ENCODE data around the gene KCNQ2.

KCNQ2 gene

DNA sequence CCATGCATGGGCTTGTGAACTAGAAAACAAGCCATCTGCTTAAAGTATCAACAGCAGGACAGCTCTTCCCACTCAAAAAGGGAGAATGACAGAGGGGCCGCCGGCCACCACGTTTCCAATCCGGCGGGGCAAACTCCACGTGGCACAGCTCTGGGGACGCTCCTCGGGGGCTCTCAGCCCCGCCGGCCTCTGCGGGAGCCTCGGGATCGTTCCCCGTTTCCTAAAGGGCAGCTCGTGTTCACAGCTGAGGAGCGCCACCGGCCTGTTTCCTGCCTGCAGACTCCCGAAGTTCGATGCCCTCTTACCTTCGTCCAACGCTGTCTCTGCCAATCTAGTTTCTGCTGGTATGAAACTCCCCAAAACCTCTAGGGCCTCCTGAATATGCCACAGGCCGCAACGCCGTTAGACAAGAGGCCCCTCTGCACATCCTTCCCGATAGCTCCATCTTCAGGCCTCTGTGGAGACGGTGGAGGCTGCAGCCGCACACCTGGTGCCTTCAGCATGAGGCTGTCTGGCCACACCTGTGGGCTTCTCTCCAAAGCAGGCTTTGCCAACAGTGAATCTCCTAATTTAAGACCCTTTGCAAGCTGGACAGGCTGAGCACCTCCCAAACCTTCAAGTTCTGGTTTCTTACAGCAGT lies 46.5 kb downstream of the KCNQ2 start:
- DNase-seq (ENCODE audit: low read depth, low spot score) = no peak
- Histone ChIP-seq H3K36me3 (ENCODE audit: control insufficient read depth, insufficient read depth, low read length) (peaks cover 2% of the 10 kb centered on the region; the same call in 1 of the 2 replicates), H3K9me3 (ENCODE audit: control insufficient read depth, insufficient read depth, low read length) (no peaks in the 10 kb centered on the region), H3K27me3 (ENCODE audit: control insufficient read depth, insufficient read depth, low read length) (no peaks in the 10 kb centered on the region), H3K4me1 (ENCODE audit: control insufficient read depth, insufficient read depth, low read length) (peaks cover 1% of the 10 kb centered on the region; the same call in 1 of the 2 replicates), H3K27ac (ENCODE audit: low read length) (no peak overlapping the region), H3K4me3 (ENCODE audit: low read length) (no peak overlapping the region)
- no CpG with 5 or more reads among the region's 27 CpGs for WGBS (ENCODE audit: insufficient coverage, insufficient read length)

DNA sequence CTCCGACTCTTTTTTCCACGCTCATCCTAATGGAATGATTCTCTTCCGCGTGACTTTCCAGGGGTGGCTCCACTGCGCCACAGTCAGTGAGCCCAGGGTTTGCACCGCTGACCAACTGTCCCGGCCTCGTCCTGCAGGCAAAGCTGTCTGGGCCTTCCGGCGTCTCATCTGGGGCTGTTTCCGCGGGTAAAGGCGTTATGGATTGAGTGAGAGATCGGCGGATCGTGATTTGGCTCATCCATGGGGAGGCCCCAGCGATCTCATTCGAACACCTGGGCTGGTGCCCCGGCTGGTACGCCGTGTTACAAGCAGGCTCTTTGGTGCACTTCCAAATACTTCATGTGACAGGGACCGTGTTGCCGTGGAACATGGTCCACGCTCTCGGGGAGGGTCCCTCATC lies 47.8 kb downstream of the KCNQ2 start:
- Histone ChIP-seq H3K27me3 (ENCODE audit: control insufficient read depth, insufficient read depth, low read length) (no peaks in the 10 kb centered on the region), H3K36me3 (ENCODE audit: control insufficient read depth, insufficient read depth, low read length) (peaks cover 2% of the 10 kb centered on the region; the same call in 1 of the 2 replicates), H3K4me1 (ENCODE audit: control insufficient read depth, insufficient read depth, low read length) (peaks cover 1% of the 10 kb centered on the region; the same call in 1 of the 2 replicates), H3K9me3 (ENCODE audit: control insufficient read depth, insufficient read depth, low read length) (no peaks in the 10 kb centered on the region), H3K4me3 (ENCODE audit: low read length) (no peak overlapping the region), H3K27ac (ENCODE audit: low read length) (no peak overlapping the region)
- no peak for DNase-seq (ENCODE audit: low read depth, low spot score)
- no CpG with 5 or more reads among the region's 25 CpGs for WGBS (ENCODE audit: insufficient coverage, insufficient read length)

DNA sequence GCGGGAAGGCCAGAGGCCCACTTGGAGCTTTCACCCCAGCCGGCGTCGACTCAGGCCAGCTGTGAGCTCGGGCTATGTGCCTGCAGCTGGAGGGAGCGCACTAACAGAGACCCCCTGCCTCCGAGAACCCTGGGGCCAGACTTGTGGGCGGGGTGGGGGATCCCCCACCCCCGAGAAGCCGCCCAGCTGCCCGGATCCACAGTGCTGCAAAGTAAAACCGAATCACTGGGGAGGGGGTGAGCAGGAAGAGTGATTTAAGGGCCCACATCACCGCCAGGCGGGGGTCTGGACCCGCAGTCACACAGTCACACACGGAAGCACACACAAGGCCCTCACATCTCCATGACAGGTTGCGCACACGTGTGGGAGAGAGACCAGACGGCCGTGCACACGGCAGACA lies 48.7 kb downstream of the KCNQ2 start:
- DNase-seq (ENCODE audit: low read depth, low spot score) = no peak
- no peak overlapping the region for H3K4me3 ChIP-seq (ENCODE audit: low read length)
- H3K27ac ChIP-seq (ENCODE audit: low read length) = no peak overlapping the region
- no peaks in the 10 kb centered on the region for H3K9me3 ChIP-seq (ENCODE audit: control insufficient read depth, insufficient read depth, low read length)
- no CpG with 5 or more reads among the region's 21 CpGs for WGBS (ENCODE audit: insufficient coverage, insufficient read length)
- H3K4me1 ChIP-seq (ENCODE audit: control insufficient read depth, insufficient read depth, low read length) = peaks cover 1% of the 10 kb centered on the region; the same call in 1 of the 2 replicates
- H3K36me3 ChIP-seq (ENCODE audit: control insufficient read depth, insufficient read depth, low read length) = peaks cover 2% of the 10 kb centered on the region; the same call in 1 of the 2 replicates
- H3K27me3 ChIP-seq (ENCODE audit: control insufficient read depth, insufficient read depth, low read length) = no peaks in the 10 kb centered on the region

DNA sequence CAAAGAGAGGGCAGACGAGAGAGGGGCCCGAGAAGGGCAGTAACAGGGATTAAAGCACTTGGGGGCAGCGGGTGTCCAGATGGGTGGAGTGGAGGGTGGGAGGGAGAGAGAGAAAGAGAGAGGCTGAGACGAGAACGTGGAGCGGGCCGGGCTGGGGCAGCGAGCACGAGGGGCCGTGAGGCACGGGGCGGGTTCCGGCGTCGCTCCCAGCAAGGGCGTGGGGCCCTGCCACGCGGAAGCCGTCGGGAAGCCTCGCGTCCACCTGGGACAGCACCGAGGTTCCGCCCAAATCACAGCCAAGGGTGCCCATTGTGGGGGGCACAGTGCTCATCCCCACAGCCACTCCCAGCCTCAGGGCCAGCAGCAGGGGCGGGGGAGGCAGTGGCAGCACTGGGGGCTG lies 49.8 kb downstream of the KCNQ2 start:
- Histone ChIP-seq H3K4me3 (ENCODE audit: low read length) (no peak overlapping the region; the same call in 1 of the 2 replicates), H3K4me1 (ENCODE audit: control insufficient read depth, insufficient read depth, low read length) (no peaks in the 10 kb centered on the region; the same call in 1 of the 2 replicates), H3K36me3 (ENCODE audit: control insufficient read depth, insufficient read depth, low read length) (peaks cover 2% of the 10 kb centered on the region; the same call in 1 of the 2 replicates), H3K9me3 (ENCODE audit: control insufficient read depth, insufficient read depth, low read length) (no peaks in the 10 kb centered on the region), H3K27me3 (ENCODE audit: control insufficient read depth, insufficient read depth, low read length) (no peaks in the 10 kb centered on the region), H3K27ac (ENCODE audit: low read length) (no peak overlapping the region)
- no CpG with 5 or more reads among the region's 25 CpGs for WGBS (ENCODE audit: insufficient coverage, insufficient read length)
- no peak for DNase-seq (ENCODE audit: low read depth, low spot score)

DNA sequence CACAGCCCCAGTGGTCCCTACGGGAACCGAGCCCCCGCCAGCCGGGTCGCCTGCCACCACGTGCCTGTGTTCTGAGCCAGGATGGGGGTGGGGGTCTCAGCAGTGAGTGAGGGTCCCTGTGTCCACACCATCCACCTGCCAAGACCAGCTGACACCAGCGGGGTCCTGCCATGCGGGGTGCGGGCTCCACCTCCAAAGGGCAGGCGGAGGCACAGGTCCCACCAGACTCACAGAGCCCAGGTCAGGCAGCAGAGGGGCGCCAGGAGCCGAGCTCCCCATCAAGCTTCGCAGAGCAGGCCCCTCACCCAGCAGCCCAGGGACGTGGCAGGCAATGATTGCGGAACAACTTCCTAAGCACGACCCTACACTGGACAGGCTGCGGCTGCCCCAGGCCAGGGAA lies 50.5 kb downstream of the KCNQ2 start:
- Histone ChIP-seq H3K4me1 (ENCODE audit: control insufficient read depth, insufficient read depth, low read length) (peaks cover 1% of the 10 kb centered on the region), H3K27ac (ENCODE audit: low read length) (no peak overlapping the region), H3K4me3 (ENCODE audit: low read length) (no peak overlapping the region), H3K27me3 (ENCODE audit: control insufficient read depth, insufficient read depth, low read length) (no peaks in the 10 kb centered on the region), H3K36me3 (ENCODE audit: control insufficient read depth, insufficient read depth, low read length) (peaks cover 2% of the 10 kb centered on the region; the same call in 1 of the 2 replicates), H3K9me3 (ENCODE audit: control insufficient read depth, insufficient read depth, low read length) (no peaks in the 10 kb centered on the region)
- no peak for DNase-seq (ENCODE audit: low read depth, low spot score)
- no CpG with 5 or more reads among the region's 17 CpGs for WGBS (ENCODE audit: insufficient coverage, insufficient read length)

DNA sequence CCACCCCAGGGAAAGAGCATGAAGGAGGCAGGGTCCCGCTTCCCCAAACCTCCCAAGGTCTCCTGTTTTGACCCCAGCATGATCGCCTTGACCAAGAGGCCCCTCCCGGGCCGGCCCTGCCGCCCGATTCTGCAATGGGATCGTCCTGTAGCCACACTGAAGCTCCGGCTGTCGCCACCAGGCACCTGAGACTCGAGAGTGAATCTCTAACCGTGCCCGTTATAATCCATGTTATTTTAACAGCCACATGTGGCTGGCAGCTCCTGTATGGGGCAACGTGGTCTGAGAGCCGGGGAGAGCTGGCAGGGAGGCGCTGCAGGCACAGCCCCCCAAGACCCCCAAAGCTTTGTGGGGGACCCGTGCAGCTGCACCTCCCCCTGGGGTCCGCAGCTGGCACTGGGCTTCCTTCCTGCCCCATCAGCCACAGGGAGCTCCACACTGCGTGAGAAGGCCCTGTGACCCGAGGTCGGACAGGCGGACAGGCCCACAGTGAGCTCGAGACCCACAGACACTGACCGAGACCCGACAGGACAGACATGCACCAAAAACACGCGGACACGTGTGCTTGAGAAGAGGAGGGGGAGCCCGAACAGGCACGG lies 51.3 kb downstream of the KCNQ2 start:
- DNase-seq (ENCODE audit: low read depth, low spot score) = no peak
- H3K4me1 ChIP-seq (ENCODE audit: control insufficient read depth, insufficient read depth, low read length) = peaks cover 2% of the 10 kb centered on the region
- H3K9me3 ChIP-seq (ENCODE audit: control insufficient read depth, insufficient read depth, low read length) = no peaks in the 10 kb centered on the region
- H3K27ac ChIP-seq (ENCODE audit: low read length) = no peak overlapping the region
- no CpG with 5 or more reads among the region's 29 CpGs for WGBS (ENCODE audit: insufficient coverage, insufficient read length)
- H3K4me3 ChIP-seq (ENCODE audit: low read length) = no peak overlapping the region
- H3K36me3 ChIP-seq (ENCODE audit: control insufficient read depth, insufficient read depth, low read length) = peaks cover 2% of the 10 kb centered on the region; the same call in 1 of the 2 replicates
- H3K27me3 ChIP-seq (ENCODE audit: control insufficient read depth, insufficient read depth, low read length) = no peaks in the 10 kb centered on the region

DNA sequence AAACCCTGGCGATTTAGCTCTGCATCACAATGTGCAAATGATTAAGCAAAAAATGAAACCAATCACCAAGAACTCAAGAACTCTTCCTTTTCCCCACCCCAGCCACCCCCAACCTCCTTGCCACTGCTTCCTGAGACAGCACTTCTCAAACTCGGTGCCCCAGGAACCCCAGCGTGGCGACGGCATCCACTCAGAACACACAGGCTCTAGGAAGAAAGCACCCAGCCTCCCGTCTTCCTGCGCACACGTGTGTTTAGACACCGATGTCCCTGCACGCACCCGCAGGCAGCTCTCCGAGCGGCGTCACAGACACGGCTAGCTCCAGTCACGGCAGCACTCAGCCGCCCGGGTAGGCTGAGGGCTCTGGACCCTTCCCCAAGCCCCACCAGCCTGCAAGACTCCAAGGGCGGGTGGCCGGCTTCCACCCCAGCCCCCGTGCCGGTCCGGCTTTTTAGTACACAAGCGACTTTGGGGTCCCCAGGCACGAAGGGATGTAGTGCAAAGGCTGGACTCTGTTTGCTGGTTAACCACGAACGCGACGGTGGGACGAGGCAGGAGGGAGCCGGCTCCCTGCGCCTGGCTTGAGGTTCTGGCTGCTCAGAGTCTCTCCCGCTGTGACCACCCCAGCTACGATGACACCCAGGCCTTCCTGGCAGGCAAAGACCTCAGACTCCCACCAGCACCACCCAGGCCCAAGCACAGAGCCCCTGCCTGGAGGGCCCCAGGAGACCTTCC lies 51.9 kb downstream of the KCNQ2 start:
- DNase-seq (ENCODE audit: low read depth, low spot score) = no peak
- H3K27ac ChIP-seq (ENCODE audit: low read length) = no peak overlapping the region
- peaks cover 2% of the 10 kb centered on the region; the same call in 1 of the 2 replicates for H3K36me3 ChIP-seq (ENCODE audit: control insufficient read depth, insufficient read depth, low read length)
- H3K27me3 ChIP-seq (ENCODE audit: control insufficient read depth, insufficient read depth, low read length) = no peaks in the 10 kb centered on the region
- WGBS (ENCODE audit: insufficient coverage, insufficient read length) = no CpG with 5 or more reads among the region's 34 CpGs
- H3K4me3 ChIP-seq (ENCODE audit: low read length) = no peak overlapping the region
- no peaks in the 10 kb centered on the region for H3K9me3 ChIP-seq (ENCODE audit: control insufficient read depth, insufficient read depth, low read length)
- peaks cover 2% of the 10 kb centered on the region for H3K4me1 ChIP-seq (ENCODE audit: control insufficient read depth, insufficient read depth, low read length)

DNA sequence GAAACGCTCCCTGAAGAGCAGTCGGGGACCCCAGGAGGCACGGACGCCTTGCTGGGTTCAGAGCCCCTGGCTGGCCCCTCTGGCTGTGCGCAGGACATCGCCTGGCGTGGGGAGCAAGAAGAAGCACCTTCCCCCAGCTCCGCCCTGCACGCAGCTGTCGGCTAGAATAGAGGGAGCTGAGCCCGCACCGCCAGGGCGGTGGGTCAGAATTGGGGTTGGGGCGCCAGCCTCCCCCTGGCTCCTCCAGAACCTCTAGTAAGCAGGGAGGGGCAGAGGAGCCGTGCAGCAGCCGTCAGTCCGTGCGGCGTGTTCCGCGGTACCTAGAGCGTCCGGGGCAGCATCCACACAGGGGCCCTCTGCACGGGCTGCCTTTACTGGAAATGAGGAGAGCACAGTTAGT lies 53.2 kb downstream of the KCNQ2 start:
- WGBS (ENCODE audit: insufficient coverage, insufficient read length) = no CpG with 5 or more reads among the region's 24 CpGs
- no peak overlapping the region for H3K27ac ChIP-seq (ENCODE audit: low read length)
- no peak overlapping the region for H3K4me3 ChIP-seq (ENCODE audit: low read length)
- H3K9me3 ChIP-seq (ENCODE audit: control insufficient read depth, insufficient read depth, low read length) = no peaks in the 10 kb centered on the region
- H3K36me3 ChIP-seq (ENCODE audit: control insufficient read depth, insufficient read depth, low read length) = peaks cover 2% of the 10 kb centered on the region; the same call in 1 of the 2 replicates
- no peaks in the 10 kb centered on the region for H3K27me3 ChIP-seq (ENCODE audit: control insufficient read depth, insufficient read depth, low read length)
- DNase-seq (ENCODE audit: low read depth, low spot score) = no peak
- peaks cover 2% of the 10 kb centered on the region for H3K4me1 ChIP-seq (ENCODE audit: control insufficient read depth, insufficient read depth, low read length)

DNA sequence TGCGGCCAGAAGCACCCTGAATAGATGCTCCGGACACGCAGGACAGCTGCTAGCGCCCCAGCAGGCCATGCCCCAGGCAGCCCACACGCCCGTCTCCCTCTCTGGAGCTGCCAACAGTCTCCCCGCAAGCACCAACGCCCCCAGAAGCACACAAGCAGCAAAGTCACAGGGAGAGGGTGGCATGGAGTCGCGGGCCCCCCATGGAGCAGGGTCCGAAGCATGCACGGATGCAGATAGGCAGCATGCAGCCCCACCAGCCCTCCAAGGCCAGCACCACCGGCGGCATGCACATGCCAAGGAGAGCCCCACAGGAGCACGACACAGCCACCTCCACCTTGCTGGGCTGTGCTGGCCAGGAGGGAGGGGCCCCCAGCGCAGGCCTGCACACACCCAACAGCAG lies 53.8 kb downstream of the KCNQ2 start:
- Histone ChIP-seq H3K9me3 (ENCODE audit: control insufficient read depth, insufficient read depth, low read length) (no peaks in the 10 kb centered on the region), H3K4me3 (ENCODE audit: low read length) (no peak overlapping the region), H3K36me3 (ENCODE audit: control insufficient read depth, insufficient read depth, low read length) (peaks cover under 1% of the 10 kb centered on the region; the same call in 1 of the 2 replicates), H3K27me3 (ENCODE audit: control insufficient read depth, insufficient read depth, low read length) (no peaks in the 10 kb centered on the region), H3K27ac (ENCODE audit: low read length) (no peak overlapping the region), H3K4me1 (ENCODE audit: control insufficient read depth, insufficient read depth, low read length) (peaks cover 2% of the 10 kb centered on the region)
- no CpG with 5 or more reads among the region's 16 CpGs for WGBS (ENCODE audit: insufficient coverage, insufficient read length)
- no peak for DNase-seq (ENCODE audit: low read depth, low spot score)

DNA sequence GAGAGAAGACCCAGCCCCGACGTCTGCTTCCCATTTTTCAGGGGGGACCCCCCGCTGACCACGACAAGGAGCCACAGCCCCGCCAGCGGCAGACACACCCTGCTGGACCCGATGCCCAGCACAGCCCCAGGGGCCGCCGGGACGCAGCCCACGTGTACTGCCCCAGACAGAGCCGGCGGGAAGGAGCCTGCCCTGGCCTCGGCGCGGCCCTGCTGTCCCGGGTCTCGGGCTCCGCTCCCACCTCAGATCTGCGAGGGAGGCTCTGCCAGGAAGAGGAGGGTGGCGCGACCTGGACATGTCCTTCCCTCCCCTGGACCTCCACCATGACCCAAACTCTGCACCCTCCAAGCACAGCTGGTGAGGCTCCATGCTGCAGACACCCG lies 54.7 kb downstream of the KCNQ2 start:
- Histone ChIP-seq H3K27ac (ENCODE audit: low read length) (no peak overlapping the region), H3K4me3 (ENCODE audit: low read length) (no peak overlapping the region), H3K4me1 (ENCODE audit: control insufficient read depth, insufficient read depth, low read length) (peaks cover 2% of the 10 kb centered on the region), H3K36me3 (ENCODE audit: control insufficient read depth, insufficient read depth, low read length) (no peaks in the 10 kb centered on the region), H3K9me3 (ENCODE audit: control insufficient read depth, insufficient read depth, low read length) (no peaks in the 10 kb centered on the region), H3K27me3 (ENCODE audit: control insufficient read depth, insufficient read depth, low read length) (no peaks in the 10 kb centered on the region)
- no peak for DNase-seq (ENCODE audit: low read depth, low spot score)
- no CpG with 5 or more reads among the region's 23 CpGs for WGBS (ENCODE audit: insufficient coverage, insufficient read length)
